Measurements from ENCODE around the gene DNAH14. TPM values are rescaled to one million over a fixed set of nuclear protein-coding genes. Genes with fewer than 3 reads are reported as not detected.
A peak's percentile ranks its signal among the peaks of the same experiment; 100 is the strongest.

Gene DNAH14
- total and polyA plus RNA-seq, 2 of the 13 experiments (the other 11 are each of a cell fraction or from before 2014, with no cell fraction given), result 4.5 to 27.5 TPM

DNA sequence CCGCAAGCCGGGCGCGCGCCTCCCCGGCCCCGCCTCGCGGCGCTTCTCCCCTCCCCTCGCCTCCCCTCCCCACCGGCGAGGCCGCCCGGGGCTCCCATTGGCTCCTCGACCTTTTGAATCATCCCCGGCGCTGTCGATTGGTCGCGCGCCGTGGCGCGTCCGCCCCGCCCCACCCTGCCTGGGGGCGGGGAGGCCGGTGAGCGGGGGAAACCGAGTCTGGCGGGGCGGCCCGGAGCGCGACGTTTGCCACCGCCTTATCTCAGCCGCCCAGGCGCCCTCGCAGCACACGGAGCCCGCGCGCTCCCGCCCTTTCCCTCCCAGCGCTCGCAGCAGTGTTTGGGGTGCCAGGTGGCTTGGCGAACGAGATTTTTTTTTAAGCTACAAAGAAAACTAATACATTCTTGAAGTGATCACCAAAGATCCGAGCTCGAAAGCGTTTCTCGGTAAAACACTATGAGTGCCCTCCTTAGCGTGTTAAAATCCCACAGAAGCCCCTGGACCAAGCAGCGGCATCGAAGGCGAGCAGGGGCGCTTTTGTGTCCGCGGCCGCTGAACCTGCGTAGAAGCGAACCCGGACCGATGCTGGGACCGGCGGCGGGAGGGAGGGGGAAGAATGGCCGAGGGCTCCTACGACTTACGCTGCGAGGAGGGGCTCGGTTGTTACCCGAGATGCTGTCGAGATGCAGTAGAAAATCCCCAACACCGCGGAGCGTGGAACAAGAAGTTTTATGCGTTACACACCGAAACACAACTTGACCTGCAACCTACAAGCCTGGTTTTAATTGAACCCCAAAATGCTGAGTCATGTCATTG, 498.8 kb downstream of the DNAH14 start (continued):
- TF ChIP-seq, protein P1, sequence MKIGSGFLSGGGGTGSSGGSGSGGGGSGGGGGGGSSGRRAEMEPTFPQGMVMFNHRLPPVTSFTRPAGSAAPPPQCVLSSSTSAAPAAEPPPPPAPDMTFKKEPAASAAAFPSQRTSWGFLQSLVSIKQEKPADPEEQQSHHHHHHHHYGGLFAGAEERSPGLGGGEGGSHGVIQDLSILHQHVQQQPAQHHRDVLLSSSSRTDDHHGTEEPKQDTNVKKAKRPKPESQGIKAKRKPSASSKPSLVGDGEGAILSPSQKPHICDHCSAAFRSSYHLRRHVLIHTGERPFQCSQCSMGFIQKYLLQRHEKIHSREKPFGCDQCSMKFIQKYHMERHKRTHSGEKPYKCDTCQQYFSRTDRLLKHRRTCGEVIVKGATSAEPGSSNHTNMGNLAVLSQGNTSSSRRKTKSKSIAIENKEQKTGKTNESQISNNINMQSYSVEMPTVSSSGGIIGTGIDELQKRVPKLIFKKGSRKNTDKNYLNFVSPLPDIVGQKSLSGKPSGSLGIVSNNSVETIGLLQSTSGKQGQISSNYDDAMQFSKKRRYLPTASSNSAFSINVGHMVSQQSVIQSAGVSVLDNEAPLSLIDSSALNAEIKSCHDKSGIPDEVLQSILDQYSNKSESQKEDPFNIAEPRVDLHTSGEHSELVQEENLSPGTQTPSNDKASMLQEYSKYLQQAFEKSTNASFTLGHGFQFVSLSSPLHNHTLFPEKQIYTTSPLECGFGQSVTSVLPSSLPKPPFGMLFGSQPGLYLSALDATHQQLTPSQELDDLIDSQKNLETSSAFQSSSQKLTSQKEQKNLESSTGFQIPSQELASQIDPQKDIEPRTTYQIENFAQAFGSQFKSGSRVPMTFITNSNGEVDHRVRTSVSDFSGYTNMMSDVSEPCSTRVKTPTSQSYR (CRISPR knock-in tag; IDR thresholded peaks at IDR 0.05; ENCODE audit: borderline replicate concordance), result no peak; the same call in 1 of the 2 replicates
- TF ChIP-seq ARNT (IDR thresholded peaks at IDR 0.05), result no peak
- TF ChIP-seq PCBP1 (IDR thresholded peaks at IDR 0.05; ENCODE audit: borderline replicate concordance, low read depth, low read length), result no peak
- TF ChIP-seq PAWR (CRISPR knock-in tag; IDR thresholded peaks at IDR 0.05; ENCODE audit: borderline replicate concordance), result no peak
- TF ChIP-seq, protein P2, sequence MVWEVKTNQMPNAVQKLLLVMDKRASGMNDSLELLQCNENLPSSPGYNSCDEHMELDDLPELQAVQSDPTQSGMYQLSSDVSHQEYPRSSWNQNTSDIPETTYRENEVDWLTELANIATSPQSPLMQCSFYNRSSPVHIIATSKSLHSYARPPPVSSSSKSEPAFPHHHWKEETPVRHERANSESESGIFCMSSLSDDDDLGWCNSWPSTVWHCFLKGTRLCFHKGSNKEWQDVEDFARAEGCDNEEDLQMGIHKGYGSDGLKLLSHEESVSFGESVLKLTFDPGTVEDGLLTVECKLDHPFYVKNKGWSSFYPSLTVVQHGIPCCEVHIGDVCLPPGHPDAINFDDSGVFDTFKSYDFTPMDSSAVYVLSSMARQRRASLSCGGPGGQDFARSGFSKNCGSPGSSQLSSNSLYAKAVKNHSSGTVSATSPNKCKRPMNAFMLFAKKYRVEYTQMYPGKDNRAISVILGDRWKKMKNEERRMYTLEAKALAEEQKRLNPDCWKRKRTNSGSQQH (CRISPR knock-in tag; IDR thresholded peaks at IDR 0.05; ENCODE audit: low read depth), result peak; percentile 40; the same call in 1 of the 2 replicates
- TF ChIP-seq ZNF451 (CRISPR knock-in tag; IDR thresholded peaks at IDR 0.05), result no peak
- no peak for TF ChIP-seq ZNF768 (CRISPR knock-in tag; IDR thresholded peaks at IDR 0.05)
- no peak for TF ChIP-seq ZNF644 (CRISPR knock-in tag; IDR thresholded peaks at IDR 0.05; ENCODE audit: low read depth)
- TF ChIP-seq KDM6A (CRISPR knock-in tag; IDR thresholded peaks at IDR 0.05; ENCODE audit: low read depth), result no peak
- TF ChIP-seq SPEN (CRISPR knock-in tag; IDR thresholded peaks at IDR 0.05; ENCODE audit: low read depth), result 0 out of 2 replicates have a peak, but pooled peaks have one; percentile 42
- TF ChIP-seq, protein P3, sequence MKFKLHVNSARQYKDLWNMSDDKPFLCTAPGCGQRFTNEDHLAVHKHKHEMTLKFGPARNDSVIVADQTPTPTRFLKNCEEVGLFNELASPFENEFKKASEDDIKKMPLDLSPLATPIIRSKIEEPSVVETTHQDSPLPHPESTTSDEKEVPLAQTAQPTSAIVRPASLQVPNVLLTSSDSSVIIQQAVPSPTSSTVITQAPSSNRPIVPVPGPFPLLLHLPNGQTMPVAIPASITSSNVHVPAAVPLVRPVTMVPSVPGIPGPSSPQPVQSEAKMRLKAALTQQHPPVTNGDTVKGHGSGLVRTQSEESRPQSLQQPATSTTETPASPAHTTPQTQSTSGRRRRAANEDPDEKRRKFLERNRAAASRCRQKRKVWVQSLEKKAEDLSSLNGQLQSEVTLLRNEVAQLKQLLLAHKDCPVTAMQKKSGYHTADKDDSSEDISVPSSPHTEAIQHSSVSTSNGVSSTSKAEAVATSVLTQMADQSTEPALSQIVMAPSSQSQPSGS (CRISPR knock-in tag; IDR thresholded peaks at IDR 0.05), result no peak
- TF ChIP-seq RFXANK (CRISPR knock-in tag; IDR thresholded peaks at IDR 0.05), result no peak
- no peak for TF ChIP-seq ZBTB3 (CRISPR knock-in tag; IDR thresholded peaks at IDR 0.05; ENCODE audit: borderline replicate concordance, low read depth)
- TF ChIP-seq, protein P4, sequence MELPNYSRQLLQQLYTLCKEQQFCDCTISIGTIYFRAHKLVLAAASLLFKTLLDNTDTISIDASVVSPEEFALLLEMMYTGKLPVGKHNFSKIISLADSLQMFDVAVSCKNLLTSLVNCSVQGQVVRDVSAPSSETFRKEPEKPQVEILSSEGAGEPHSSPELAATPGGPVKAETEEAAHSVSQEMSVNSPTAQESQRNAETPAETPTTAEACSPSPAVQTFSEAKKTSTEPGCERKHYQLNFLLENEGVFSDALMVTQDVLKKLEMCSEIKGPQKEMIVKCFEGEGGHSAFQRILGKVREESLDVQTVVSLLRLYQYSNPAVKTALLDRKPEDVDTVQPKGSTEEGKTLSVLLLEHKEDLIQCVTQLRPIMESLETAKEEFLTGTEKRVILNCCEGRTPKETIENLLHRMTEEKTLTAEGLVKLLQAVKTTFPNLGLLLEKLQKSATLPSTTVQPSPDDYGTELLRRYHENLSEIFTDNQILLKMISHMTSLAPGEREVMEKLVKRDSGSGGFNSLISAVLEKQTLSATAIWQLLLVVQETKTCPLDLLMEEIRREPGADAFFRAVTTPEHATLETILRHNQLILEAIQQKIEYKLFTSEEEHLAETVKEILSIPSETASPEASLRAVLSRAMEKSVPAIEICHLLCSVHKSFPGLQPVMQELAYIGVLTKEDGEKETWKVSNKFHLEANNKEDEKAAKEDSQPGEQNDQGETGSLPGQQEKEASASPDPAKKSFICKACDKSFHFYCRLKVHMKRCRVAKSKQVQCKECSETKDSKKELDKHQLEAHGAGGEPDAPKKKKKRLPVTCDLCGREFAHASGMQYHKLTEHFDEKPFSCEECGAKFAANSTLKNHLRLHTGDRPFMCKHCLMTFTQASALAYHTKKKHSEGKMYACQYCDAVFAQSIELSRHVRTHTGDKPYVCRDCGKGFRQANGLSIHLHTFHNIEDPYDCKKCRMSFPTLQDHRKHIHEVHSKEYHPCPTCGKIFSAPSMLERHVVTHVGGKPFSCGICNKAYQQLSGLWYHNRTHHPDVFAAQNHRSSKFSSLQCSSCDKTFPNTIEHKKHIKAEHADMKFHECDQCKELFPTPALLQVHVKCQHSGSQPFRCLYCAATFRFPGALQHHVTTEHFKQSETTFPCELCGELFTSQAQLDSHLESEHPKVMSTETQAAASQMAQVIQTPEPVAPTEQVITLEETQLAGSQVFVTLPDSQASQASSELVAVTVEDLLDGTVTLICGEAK (IDR thresholded peaks at IDR 0.05), result no peak
- TF ChIP-seq, protein P4 (CRISPR knock-in tag; IDR thresholded peaks at IDR 0.05), result 0 out of 2 replicates have a peak, but pooled peaks have one; percentile 46
